HG03521 (cell line): Measurements from ENCODE around the gene LGR4.
"Not testable (repeated sequence)": the region's sequence is repeated elsewhere in the genome, so short reads cannot be mapped to it uniquely, and the experiment has no call there.

Experiments used
- ATAC-seq: cut with Tn5 transposase; IDR thresholded peaks from one replicate; pipeline ENCODE4 v1.9.1; 2021; ENCODE audit warnings: mild to moderate bottlenecking, moderate library complexity; ENCODE audit not compliant: unreplicated experiment

Gene LGR4

DNA sequence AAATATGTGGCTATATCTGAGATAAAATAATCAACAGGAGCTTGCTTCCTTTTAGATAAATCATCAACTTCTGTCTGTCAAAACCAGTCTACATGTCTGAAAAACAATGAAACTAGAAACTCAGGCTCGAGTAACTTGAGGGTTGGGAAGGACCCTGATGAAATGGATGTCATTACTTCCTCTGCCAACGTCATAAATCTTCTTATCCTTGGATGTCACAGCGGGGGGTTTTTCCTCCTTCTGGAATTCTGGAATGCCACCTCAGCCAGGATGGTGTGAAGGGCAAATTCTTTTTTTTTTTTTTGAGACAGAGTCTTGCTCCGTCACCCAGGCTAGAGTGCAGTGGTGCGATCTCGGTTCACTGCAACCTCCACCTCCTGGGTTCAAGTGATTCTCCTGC is 13.4 kb downstream of the LGR4 start:
- ATAC-seq: no peak

DNA sequence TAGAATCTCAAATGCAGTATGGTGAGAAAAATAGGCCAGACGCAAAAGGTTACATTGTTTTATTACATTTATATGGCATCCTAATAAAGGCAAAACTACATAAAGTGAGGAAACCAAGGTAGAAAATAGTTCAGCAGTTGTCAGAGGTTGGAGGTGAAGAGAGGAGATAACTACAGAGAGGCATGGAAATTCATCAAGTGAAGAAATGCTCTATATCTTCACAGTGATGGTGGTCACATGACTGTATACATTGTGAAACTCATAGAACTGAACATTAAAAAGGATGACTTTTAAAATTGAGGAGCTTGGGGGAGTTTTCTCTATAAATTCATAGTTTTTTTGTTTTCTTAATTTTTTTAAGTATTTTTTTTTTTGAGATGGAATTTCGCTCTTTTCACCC is 14.4 kb downstream of the LGR4 start:
- no peak for ATAC-seq

DNA sequence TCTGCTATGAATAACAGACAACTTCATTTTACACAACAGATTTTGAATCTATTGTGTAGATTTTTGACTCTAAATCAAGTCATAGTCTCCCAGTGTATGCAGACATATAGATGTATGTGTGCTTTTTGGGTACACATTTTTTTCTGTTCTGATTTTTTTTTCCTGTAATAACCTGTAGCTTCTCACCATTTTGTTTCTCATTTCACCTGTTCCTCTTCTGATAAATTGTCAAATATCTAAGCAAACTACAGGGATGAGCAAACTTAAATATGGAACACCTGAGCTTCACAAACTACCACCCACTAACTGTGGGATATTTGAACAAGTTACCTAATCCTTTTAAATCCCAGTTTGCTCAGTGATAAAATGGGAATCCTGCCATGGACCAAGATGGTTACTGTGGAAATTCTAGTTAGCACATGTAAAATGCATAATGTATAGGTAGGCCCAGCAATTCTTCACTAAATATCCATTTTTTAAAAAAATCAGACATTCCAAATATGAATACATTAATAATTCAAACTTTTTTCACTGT is 15.7 kb downstream of the LGR4 start:
- no peak for ATAC-seq

DNA sequence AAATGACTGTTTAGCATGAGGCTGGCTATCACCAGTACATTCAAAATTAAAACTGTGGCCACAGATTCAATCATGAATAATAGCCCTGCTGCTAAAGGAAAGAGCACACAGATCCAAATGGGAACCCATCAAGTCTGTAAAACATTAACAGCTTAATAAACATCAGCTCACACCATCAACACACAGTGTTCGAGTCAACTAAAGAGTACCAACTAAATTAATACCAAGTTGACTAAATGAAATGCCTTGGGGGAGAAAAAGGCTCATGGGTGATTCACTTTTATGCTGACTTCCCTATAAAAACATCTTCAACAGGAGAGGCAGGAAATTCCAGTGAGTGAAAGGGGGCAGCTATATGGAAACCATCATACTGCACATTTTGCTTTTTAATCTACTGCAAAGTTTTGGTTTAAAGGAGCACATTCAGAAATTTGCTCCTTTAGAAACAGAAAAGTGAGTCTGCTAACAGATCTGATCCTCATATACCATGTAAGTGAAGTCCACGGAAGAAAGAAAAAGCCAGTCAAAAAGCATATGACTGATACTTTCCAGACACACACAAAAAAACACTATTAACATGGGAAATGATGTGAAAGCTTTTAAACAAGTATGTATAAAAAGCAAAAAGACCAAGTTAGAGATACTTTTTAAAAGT is 16.3 kb downstream of the LGR4 start:
- ATAC-seq: no peak

DNA sequence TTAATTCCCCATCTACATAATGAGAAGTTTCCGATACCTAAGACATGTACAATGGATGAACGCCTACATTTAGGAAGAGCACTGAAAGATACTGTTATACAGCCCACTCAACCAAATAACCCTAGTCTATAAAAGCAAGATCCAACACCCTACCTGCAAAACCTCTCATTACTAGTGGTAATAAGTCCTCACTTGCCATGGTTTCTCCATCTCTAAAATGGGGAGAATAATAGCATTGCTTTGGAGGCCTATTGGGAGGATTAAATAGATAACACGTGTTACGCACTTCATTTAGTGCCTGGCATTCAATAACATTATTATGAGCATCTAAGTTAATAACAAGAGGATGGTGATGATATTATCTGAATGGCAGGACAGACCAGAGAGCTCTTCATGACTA is 16.9 kb downstream of the LGR4 start:
- ATAC-seq: no peak

DNA sequence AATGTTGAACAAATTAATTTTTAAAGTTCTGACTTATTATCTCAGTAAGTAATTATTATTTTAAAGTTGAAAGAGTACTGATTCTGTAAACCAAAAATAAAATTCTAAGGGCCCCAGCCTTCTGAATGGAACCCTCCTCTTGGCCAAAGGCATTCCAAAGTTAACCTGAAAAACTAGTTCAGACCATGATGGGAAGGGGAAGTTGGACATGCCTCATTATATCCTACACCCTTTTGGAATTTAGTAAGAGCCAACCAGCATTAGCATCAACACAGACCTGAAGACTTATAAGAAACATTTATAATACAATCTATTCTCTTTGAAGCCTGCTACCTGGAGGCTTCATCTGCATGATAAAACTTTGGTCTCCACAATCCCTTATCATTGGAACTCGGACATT is 18.9 kb downstream of the LGR4 start:
- ATAC-seq: no peak

DNA sequence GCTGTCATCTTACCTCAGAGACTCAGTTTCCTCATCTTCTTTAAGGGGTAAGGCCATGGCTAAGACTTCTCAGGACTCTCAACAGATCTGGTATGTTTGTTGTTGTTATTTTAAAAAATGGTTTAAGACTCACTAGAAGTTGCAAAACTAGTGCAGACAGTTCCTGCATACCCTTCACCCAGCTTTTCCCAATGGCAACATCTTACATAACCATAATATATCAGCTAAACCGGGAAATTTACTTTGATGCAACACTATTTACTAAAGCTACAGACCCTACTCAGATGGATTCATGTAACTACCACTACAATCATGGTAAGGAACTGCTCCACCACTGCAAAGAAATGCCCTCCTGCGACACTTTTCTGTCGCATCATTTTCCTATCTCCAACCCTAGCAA is 20.4 kb downstream of the LGR4 start:
- ATAC-seq: no peak

DNA sequence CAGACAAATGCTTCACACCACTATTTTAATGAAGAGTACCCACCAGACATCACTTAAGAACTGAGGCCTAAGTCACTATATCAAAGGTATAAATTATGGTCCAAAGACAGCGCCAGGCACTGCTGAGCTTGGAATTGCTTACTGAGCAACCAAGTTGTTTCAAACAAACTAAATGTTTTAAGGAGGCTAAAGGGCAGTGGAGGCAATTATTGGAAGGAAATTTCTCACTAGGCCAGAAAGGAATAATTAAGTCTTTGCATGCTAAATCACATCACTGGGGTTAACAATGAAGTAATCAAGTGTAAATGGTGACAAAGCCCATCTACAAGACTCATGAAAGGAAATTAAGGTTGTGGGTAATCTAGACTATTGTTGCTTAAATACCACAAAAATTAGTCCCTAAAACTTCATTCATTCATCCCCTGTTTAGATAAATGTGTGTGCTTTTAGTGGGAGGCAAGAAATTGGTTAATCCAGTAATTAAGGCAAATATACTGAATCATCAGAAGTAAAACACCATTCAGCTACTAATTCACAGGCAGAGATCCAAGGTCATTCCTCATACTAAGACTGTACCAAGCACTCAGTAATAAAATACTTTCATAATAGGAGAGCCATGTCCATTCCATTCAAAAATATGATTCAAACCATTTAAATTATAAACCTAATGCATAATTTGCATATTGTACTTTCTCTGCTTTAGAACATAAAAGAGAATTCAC is 21.2 kb downstream of the LGR4 start:
- no peak for ATAC-seq

DNA sequence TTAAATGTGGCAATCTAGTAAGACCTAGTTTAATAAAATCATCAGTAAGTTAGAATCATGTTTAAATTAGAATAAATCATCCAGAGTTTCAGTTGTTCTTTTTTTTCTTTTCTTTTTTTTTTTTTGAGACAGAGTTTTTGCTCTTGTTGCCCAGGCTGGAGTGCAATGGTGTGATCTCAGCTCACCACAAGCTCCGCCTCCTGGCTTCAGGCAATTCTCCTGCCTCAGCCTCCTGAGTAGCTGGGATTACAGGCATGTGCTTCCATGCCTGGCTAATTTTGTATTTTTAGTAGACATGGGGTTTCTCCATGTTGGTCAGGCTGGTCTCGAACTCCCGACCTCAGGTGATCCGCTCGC is 24.4 kb downstream of the LGR4 start:
- ATAC-seq: not testable (repeated sequence)

DNA sequence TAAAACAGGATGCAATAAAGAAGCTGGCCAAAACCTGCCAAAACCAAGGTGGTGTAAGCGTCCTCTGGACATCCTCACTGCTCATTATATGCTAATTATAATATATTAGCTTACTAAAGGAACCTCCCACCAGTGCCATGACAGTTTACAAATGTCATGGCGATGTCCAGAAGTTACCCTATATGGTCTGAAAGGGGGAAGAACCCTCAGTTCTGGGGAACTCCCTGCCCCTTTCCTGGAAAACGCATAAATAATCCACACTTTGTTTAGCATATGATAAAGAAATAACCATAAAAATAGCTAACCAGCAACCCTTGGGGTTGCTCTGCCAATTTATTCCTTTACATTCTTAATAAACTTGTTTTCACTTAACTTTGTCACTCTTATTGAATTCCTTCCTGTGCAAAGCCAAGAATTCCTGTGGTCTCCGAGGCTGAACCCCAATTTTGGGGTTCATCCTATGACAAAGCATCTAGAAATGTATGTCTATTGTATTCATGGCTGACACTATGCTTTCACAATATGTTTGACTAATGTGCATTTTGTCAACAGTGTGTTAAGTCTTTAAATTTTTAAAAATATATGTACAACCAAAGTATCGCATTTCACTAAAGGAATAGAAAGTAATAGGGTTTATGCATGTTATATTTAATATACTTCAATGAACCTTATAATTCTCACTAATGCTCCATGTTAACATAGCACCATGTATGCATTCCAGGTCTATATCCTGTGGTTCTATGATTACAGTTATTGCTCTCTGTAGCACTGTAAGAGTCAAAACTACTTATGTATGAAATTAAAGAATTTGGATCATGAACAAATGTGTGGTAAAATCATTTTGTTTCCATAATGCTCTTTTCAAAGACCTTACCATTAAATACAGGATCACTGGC is 25.1 kb downstream of the LGR4 start:
- no peak for ATAC-seq

DNA sequence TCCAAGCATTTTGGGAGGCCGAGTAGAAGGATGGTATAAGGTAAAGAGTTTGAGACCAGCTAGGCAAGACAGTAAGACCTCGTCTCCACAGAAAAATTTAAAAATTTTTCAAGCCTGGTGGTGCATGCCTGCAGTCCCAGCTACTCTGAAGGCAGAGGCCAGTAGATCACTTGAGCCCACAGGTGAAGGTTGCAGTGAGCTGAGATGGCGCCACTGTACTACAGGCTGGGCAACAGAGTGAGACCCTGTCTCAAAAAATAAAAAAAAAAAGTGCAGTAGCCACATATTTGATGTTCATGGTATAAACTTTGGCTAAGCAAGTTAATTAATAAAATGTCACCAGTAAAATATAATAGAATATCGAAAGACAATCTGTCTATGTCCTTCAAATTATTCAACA is 27.0 kb downstream of the LGR4 start:
- no peak for ATAC-seq

DNA sequence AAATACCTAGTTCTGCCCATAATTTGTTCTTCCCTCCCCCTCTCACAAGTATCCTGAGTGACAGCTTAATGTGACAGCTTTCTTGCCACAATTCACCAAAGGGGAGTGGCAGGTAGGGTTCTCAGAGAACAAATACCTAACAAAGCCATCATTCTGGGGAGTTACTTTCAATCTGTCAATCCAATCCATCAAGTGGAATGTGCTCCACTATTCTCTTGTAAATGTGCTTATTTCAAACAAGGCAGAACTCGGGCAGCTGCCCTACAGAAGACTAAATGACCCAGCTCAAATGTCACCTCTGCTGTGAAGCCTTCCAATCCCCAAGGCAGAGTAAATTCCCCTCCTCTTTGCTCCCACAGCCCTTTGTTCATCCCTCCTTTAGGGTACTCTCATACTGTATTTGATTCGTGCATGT is 27.8 kb downstream of the LGR4 start:
- no peak for ATAC-seq

DNA sequence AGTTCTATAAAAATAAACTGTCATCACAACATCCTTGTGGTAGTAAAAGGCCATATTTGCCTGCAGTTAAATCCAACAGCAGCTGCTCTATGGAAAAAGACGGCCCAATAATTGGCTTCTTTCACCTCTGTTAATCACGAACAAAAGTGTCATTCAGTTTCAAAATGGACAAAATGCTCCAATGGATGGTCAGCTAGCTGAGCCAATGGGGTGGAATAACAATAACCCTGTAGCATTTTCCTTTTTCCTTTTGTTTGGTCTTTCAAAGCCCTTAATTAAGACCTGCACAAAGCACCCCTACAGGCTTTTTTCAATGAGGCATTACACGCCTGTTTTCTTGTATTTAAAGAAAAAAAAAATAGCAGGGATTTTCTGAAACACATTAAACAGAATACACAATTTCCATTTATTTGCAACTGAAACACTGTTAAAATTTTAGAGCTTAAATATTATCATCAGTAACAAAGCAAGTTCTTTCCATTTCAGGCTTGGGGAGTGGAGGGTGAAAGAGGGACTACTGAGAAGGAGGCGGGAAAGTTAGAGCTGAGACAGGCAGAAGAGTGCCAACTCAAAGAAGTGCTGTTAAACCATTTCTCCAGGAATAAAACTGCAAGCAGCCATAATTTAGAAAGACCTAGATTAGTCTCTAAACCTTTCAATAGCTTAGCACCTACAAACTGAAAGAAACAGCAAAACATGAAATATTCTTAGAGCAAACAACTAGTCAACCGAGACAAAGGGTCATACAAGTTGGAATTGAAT is 28.7 kb downstream of the LGR4 start:
- no peak for ATAC-seq

DNA sequence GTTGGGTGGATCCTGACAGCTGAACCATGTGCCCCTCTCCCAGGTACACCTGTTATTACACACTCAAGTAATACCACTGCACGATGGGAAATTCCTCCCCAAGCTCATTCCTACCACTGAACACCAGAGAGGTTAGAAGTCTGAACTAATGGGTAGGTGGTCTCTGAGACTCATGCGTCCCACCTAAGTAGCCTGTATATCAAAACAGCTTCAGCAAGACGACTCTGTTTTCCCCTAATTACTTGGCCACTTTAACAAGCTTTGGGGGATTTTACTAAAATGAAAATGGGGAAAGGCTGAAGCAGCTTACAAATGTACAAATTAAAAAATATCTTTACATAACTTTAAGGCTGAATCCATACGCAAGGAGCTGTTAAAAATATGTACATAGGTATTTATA is 29.4 kb downstream of the LGR4 start:
- no peak for ATAC-seq

DNA sequence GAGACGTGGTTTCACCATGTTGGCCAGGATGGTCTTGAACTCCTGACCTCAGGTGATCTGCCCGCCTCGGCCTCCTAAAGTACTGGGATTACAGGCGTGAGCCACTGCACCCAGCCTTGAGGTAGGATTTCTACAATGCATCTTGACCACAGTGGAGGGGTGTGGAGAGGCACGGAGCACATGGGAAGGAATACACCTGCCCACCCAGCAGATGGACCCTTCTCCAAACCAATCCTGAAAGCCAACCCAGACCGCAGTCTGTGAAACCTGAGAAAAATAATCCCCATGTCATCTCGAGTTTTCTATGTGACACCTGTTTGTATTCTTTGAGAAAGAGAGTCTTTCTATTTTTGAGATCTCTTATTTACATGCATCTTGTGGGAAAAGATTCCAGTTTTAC is 32.5 kb downstream of the LGR4 start:
- ATAC-seq: no peak

DNA sequence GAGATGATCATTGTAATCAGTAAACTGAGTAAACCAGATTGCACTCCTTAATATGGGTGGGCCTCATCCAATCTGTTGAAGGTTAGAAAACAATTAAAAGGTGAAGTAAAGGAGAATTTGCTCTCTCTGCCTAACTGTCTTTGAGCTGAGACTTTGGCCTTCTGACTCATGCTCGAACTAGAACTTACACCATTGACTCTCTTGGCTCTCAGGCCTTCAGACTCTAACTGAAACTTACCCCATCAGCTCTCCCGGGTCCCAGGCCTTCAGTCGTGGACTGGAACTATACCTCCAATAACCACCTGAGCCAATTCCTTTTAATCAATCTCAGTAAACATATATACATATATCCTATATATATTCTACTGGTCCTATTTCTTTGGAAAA is 34.0 kb downstream of the LGR4 start:
- ATAC-seq: no peak

DNA sequence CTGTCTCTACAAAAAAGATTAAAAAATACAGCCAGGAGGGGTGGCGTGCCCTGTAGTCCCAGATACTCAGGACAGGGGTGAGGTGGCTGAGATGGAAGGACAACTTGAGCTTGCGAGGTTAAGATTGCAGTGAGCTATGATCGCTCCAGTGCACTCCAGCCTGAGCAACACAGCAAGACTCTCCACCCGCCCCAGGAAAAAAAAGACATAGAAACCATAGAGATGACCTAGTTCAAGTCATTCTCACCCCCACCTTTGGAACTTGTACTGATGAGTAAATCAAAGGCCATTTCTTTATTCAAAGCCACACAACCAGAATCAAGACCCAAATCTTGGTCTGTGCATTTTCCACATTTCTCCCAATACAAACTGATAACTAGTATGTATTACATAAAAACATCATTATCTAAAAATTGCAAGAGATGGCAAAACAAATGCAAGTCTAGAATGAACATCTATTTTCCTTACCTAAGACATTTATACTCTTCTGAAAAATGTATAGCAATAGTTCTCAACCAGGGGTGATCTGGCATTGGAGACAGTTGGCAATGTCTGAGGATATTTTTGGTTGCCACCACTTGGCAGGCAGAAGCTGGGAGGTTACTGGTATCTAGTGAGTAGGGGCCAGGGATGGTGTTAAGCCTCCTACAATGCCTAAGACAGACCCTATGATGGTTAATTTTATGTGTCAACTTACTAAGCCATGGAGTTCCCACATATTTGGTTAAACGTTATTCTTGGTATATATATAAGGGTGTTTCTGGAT is 34.6 kb downstream of the LGR4 start:
- ATAC-seq: no peak

DNA sequence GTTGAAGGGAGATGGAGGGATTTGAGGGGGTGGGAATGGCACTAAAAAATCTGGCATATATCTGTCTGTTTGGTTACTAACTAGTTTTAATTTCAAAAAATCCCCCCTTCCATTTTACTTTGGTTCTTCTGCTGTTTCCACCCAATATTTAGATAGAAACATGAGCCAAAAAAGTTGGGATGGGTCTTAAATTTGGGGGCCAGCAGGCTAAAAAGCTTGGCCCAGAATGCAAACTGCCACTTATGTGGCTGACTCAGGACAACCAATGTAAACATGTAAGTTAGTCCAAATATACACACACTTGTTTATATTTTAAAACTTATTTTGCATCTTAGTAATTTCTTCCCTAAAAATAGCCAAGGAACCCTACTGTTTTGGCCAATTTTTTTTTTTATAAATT is 35.7 kb downstream of the LGR4 start:
- ATAC-seq: no peak

DNA sequence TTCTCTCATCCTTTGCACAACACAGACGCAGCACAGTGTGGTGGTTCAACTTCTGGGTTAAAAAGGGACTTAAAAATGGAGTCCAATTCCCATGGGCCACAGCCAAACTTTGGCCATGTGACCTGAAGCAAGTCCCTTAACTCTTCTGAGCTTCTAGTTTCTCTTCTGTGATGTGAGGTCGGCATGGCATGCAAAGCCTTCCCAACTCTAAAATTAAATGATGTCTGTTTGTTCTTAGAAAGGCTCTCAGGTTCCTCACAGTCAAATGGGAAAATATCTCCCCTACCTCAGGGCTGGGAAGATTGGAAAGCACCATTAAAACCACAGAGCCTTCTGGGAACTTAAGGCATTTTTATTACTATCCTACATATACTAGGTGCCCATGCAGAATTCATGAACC is 38.8 kb downstream of the LGR4 start:
- ATAC-seq: no peak

DNA sequence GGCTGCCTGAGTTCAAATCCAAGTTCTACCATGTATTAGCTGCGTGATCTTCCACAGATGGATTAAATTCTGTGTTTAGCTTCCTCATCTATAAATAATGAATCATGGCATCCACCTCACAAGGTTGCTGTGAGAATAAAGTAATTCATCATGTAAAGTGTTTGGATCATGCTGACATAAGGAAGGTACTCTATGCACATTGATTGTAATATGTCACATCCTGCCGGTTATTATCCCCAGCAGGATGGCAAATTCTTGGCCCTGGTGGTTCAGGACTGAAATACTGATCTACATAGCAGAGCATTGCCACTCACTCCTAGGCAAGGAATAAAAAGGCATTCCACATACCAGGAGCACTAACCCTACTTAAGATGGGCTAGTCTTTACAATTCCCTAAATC is 40.8 kb downstream of the LGR4 start:
- no peak for ATAC-seq
